ENCODE measurements around the gene KHNYN. TPM values are rescaled to one million over a fixed set of nuclear protein-coding genes. Genes with fewer than 3 reads are reported as not detected.
"Not testable (repeated sequence)": the region's sequence is repeated elsewhere in the genome, so short reads cannot be mapped to it uniquely, and the experiment has no call there.

Gene KHNYN
- total RNA-seq, 2 donors from 2014 or later = 61.7 to 65.3 TPM

- Mint-ChIP-seq H3K27me3 (no peaks in the 10 kb centered on the region), H3K4me1 (ENCODE audit: low read depth in 2 of 2) (no peaks in the 10 kb centered on the region), H3K36me3 (no peaks in the 10 kb centered on the region), H3K27ac (no peak overlapping the region), H3K9me3 (no peaks in the 10 kb centered on the region), H3K4me3 (no peak overlapping the region)
- ATAC-seq (no peak), DNase-seq (ENCODE audit: low spot score) (no peak)
Measured at GRCh38 chr14:24473211-24473610, 43.5 kb downstream of the KHNYN start.

GRCh38 chr14:24475261-24475660 is 45.5 kb downstream of the KHNYN start:
- ATAC-seq (no peak), DNase-seq (ENCODE audit: low spot score) (no peak)
- Mint-ChIP-seq H3K4me1 (ENCODE audit: low read depth in 2 of 2) (no peaks in the 10 kb centered on the region), H3K9me3 (no peaks in the 10 kb centered on the region), H3K36me3 (no peaks in the 10 kb centered on the region), H3K4me3 (no peak overlapping the region), H3K27ac (no peak overlapping the region), H3K27me3 (no peaks in the 10 kb centered on the region)

GRCh38 chr14:24479999-24480398 is 50.2 kb downstream of the KHNYN start:
- H3K27ac Mint-ChIP-seq; H3K36me3 Mint-ChIP-seq; H3K4me3 Mint-ChIP-seq; H3K27me3 Mint-ChIP-seq; DNase-seq (ENCODE audit: low spot score); H3K9me3 Mint-ChIP-seq; ATAC-seq: not testable (repeated sequence)
- peaks cover 20 to 22% of the 10 kb centered on the region in 2 donors for H3K4me1 Mint-ChIP-seq (ENCODE audit: low read depth in 2 of 2)

DNA sequence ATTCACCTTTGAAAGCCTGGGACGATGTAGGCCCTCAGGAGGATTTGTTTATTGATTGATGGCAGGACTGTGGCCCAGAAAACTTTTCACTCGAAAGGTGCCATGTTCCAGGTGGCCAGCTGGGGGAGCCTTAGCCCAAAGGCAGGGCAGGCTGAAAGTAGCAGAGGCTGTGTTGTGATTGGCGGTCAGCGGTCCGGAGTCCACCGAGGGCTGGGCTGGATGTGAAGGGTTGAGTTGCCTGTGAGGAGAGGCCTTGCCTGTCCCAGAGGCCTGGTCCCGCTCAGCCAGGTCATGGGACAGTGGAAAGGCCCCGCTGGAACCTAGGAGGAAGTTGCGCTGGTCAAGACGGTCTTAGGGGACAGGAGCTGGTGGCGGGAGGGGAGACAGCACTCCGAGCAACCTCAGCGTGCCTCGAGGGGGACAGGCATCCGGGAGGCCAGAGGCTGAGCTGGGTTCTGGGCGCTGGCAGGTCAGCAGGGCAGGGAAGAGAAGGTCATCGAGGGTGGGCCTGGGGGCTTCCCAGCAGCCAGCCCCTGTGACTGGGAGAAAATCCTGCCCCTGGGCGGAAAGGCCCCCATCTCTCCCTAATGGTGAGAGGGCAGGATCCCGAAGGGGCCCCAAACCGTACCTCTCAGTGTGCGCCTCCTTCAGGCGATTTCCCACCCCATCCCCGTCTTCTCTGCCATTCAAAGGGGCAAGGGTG is 52.0 kb downstream of the KHNYN start:
- Mint-ChIP-seq H3K4me1 (ENCODE audit: low read depth in 2 of 2) (peaks cover 20 to 22% of the 10 kb centered on the region in 2 donors), H3K4me3 (peak overlapping the region; percentile 65), H3K27me3 (no peaks in the 10 kb centered on the region), H3K9me3 (no peaks in the 10 kb centered on the region), H3K27ac (peak overlapping the region; percentile 56 to 89), H3K36me3 (no peaks in the 10 kb centered on the region)
- DNase-seq (ENCODE audit: low spot score) = peak; percentile 81
- ATAC-seq = peak; percentile 88 to 93

- not testable (repeated sequence) for H3K36me3 Mint-ChIP-seq; H3K27me3 Mint-ChIP-seq; H3K4me3 Mint-ChIP-seq; DNase-seq (ENCODE audit: low spot score); ATAC-seq; H3K9me3 Mint-ChIP-seq
- Mint-ChIP-seq H3K27ac (peak overlapping the region in 1 of 2 donors; percentile 47), H3K4me1 (ENCODE audit: low read depth in 2 of 2) (peaks cover 20 to 22% of the 10 kb centered on the region in 2 donors)
Measured at GRCh38 chr14:24482699-24483303, 53.0 kb downstream of the KHNYN start.

- no peaks in the 10 kb centered on the region for H3K9me3 Mint-ChIP-seq
- H3K27ac Mint-ChIP-seq = peak overlapping the region; percentile 25 to 47
- H3K27me3 Mint-ChIP-seq = no peaks in the 10 kb centered on the region
- ATAC-seq (peak; percentile 57 to 65), DNase-seq (ENCODE audit: low spot score) (no peak)
- no peaks in the 10 kb centered on the region for H3K36me3 Mint-ChIP-seq
- H3K4me1 Mint-ChIP-seq (ENCODE audit: low read depth in 2 of 2) = peaks cover 20 to 22% of the 10 kb centered on the region in 2 donors
- H3K4me3 Mint-ChIP-seq = no peak overlapping the region
Measured at GRCh38 chr14:24483604-24484252, 54.0 kb downstream of the KHNYN start.

Other genes starting within 250 kb of the KHNYN start
- 100 to 1,000 TPM in 1 of 2 donors, 10 to 100 TPM in 1; 52.8 to 145 TPM for gene IPO4, start 241.1 kb upstream of the KHNYN start, total RNA-seq
- gene TM9SF1, start 234.5 kb upstream of the KHNYN start, total RNA-seq = 10 to 100 TPM; 27.6 to 30.2 TPM
- gene TSSK4, start 224.3 kb upstream of the KHNYN start, total RNA-seq = under 1 TPM in 1 of 2 donors, not detected in 1; 0.95 TPM
- 10 to 100 TPM; 66.2 to 95.0 TPM for gene CHMP4A, start 216.5 kb upstream of the KHNYN start, total RNA-seq
- 10 to 100 TPM in 1 of 2 donors, 1 to 10 TPM in 1; 9.1 to 11.3 TPM for gene MDP1, start 213.9 kb upstream of the KHNYN start, total RNA-seq
- 100 to 1,000 TPM; 196 to 199 TPM for gene NEDD8, start 197.6 kb upstream of the KHNYN start, total RNA-seq
- gene GMPR2, start 197.0 kb upstream of the KHNYN start, total RNA-seq = 10 to 100 TPM; 40.5 to 54.5 TPM
- 100 to 1,000 TPM in 1 of 2 donors, 10 to 100 TPM in 1; 77.7 to 103 TPM for gene TINF2, start 187.3 kb upstream of the KHNYN start, total RNA-seq
- gene TGM1, start 166.8 kb upstream of the KHNYN start, total RNA-seq = 1 to 10 TPM; 2.5 to 8.7 TPM
- gene RABGGTA, start 158.4 kb upstream of the KHNYN start, total RNA-seq = 10 to 100 TPM; 37.6 to 47.5 TPM
- 10 to 100 TPM; 15.6 to 17.4 TPM for gene DHRS1, start 130.2 kb upstream of the KHNYN start, total RNA-seq
- 10 to 100 TPM; 38.5 to 59.0 TPM for gene NOP9, start 130.1 kb upstream of the KHNYN start, total RNA-seq
- 10 to 100 TPM in 1 of 2 donors, 1 to 10 TPM in 1; 6.8 to 20.2 TPM for gene CIDEB, start 122.0 kb upstream of the KHNYN start, total RNA-seq
- gene LTB4R2, start 119.8 kb upstream of the KHNYN start, total RNA-seq = 10 to 100 TPM; 13.7 to 27.1 TPM
- gene LTB4R, start 118.5 kb upstream of the KHNYN start, total RNA-seq = 10 to 100 TPM; 13.2 to 37.3 TPM
- 1 to 10 TPM; 1.0 to 1.9 TPM for gene ADCY4, start 94.9 kb upstream of the KHNYN start, total RNA-seq
- gene RIPK3, start 90.0 kb upstream of the KHNYN start, total RNA-seq = 10 to 100 TPM; 12.5 to 15.5 TPM
- not detected for gene NFATC4, start 61.8 kb upstream of the KHNYN start, total RNA-seq
- gene NYNRIN, start 31.0 kb upstream of the KHNYN start, total RNA-seq = under 1 TPM in 1 of 2 donors, not detected in 1; 0.11 TPM
- 10 to 100 TPM in 1 of 2 donors, 1 to 10 TPM in 1; 5.3 to 10.9 TPM for gene CBLN3, start 286 bp upstream of the KHNYN start, total RNA-seq
- 10 to 100 TPM; 33.2 to 50.7 TPM for gene SDR39U1, start 12.8 kb downstream of the KHNYN start, total RNA-seq
- gene CMA1, start 78.3 kb downstream of the KHNYN start, total RNA-seq = not detected
- gene CTSG, start 146.3 kb downstream of the KHNYN start, total RNA-seq = not detected
- gene GZMH, start 179.7 kb downstream of the KHNYN start, total RNA-seq = 10 to 100 TPM; 20.8 to 37.3 TPM
- gene GZMB, start 204.2 kb downstream of the KHNYN start, total RNA-seq = 1,000 to 10,000 TPM; 1,173 to 2,090 TPM